NCI-H2196 treated with DMSO at 0.1 percent for 48 hours (cell line): ENCODE data around the gene SAMD11.

Experiments used
- DNase-seq: peaks from one replicate; lab custom pipeline; 2025; ENCODE audit not compliant: unreplicated experiment; lab: John Stamatoyannopoulos, UW

SAMD11 gene

DNA sequence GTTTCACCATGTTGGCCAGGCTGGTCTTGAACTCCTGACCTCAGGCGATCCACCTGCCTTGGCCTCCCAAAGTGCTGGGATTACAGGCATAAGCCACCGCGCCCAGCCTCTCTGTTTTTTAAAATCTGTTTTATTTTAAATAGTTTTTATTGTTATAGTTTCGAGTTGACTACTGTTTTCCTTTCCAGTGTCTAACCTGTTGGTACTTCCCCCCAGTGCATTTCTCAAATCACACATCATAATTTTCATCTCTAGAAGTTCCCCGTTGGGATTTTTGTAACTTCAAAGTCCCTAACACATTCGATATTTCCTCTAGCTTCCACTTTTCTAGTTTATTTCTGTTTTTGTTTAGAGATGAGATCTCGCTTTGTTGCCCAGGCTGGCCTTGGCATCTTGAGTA lies 68.6 kb downstream of the SAMD11 start:
- DNase-seq: no peak

DNA sequence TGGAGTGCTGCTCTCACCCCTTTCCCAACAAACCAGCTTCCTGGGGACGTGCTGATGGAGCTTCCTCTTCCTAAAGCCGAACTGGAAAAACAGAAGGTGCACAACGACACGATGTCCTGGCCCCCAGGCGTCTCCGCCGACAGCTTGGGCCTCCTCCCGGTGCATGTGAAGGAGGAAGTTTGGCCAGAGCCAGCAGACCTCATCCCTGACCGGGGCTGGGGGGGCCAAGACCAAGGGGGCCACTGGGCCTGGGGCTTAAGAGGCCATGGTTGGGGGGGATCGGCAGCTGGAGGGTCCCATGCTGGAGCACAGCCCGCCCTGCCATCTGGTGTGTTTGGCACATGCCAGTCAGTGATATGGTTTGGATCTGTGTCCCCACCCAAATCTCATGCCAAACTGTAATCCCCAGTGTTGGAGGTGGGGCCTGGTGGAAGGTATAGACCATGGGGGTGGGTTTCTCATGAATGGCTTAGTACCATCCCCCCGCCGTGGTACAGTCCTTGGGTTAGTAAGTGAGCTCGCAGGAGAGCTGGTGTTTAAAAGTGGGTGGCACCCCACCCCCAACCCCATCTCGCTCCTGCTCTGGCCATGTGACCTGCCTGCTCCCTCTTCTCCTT lies 69.8 kb downstream of the SAMD11 start:
- DNase-seq: no peak
